ENCODE results near the gene CORO2A. TPM values are rescaled to one million over a fixed set of nuclear protein-coding genes. Genes with fewer than 3 reads are reported as not detected.
"Not testable (repeated sequence)": the region's sequence is repeated elsewhere in the genome, so short reads cannot be mapped to it uniquely, and the experiment has no call there.

The CORO2A gene
- total RNA-seq, 4 donors from 2014 or later: 2.8 to 4.6 (median 4.2) TPM

GRCh38 chr9:98132158-98132557 is 60.3 kb downstream of the CORO2A start:
- TF ChIP-seq POLR2A (IDR thresholded peaks at IDR 0.05) (no peak), CTCF (IDR thresholded peaks at IDR 0.05) (no peak)
- H3K9me3 ChIP-seq: no peaks in the 10 kb centered on the region
- no peak overlapping the region for H3K27ac ChIP-seq
- no peaks in the 10 kb centered on the region for H3K27me3 ChIP-seq
- H3K4me3 ChIP-seq: no peak overlapping the region
- DNase-seq: no peak
- no peaks in the 10 kb centered on the region for H3K36me3 ChIP-seq
- no peaks in the 10 kb centered on the region for H3K4me1 ChIP-seq
- intact Hi-C loops (cut with DNase I; ENCODE audit: low total_unique reads): no loop called here

GRCh38 chr9:98130576-98131228 is 61.7 kb downstream of the CORO2A start:
- H3K27me3 ChIP-seq: no peaks in the 10 kb centered on the region
- no peaks in the 10 kb centered on the region for H3K4me1 ChIP-seq
- no peak overlapping the region for H3K4me3 ChIP-seq
- no peak overlapping the region for H3K27ac ChIP-seq
- intact Hi-C loops (cut with DNase I; ENCODE audit: low total_unique reads): no loop called here
- DNase-seq: no peak
- H3K9me3 ChIP-seq: no peaks in the 10 kb centered on the region
- no peaks in the 10 kb centered on the region for H3K36me3 ChIP-seq
- TF ChIP-seq POLR2A (IDR thresholded peaks at IDR 0.05) (no peak), CTCF (IDR thresholded peaks at IDR 0.05) (no peak)

GRCh38 chr9:98130060-98130459 is 62.4 kb downstream of the CORO2A start:
- H3K27ac ChIP-seq; H3K4me1 ChIP-seq; H3K36me3 ChIP-seq; H3K9me3 ChIP-seq; DNase-seq; H3K4me3 ChIP-seq; intact Hi-C loops (cut with DNase I; ENCODE audit: low total_unique reads); H3K27me3 ChIP-seq: not testable (repeated sequence)

GRCh38 chr9:98129451-98129881 is 63.0 kb downstream of the CORO2A start:
- Histone ChIP-seq H3K4me1 (no peaks in the 10 kb centered on the region), H3K27me3 (no peaks in the 10 kb centered on the region), H3K27ac (no peak overlapping the region), H3K36me3 (no peaks in the 10 kb centered on the region), H3K9me3 (no peaks in the 10 kb centered on the region), H3K4me3 (no peak overlapping the region)
- no peak for TF ChIP-seq CTCF (IDR thresholded peaks at IDR 0.05)
- no peak for TF ChIP-seq POLR2A (IDR thresholded peaks at IDR 0.05)
- intact Hi-C loops (cut with DNase I; ENCODE audit: low total_unique reads): no loop called here
- no peak for DNase-seq

- no peak for DNase-seq
- TF ChIP-seq CTCF (IDR thresholded peaks at IDR 0.05): no peak
- no peak for TF ChIP-seq POLR2A (IDR thresholded peaks at IDR 0.05)
- Histone ChIP-seq H3K36me3 (no peaks in the 10 kb centered on the region), H3K27ac (no peak overlapping the region), H3K9me3 (no peaks in the 10 kb centered on the region), H3K4me3 (no peak overlapping the region), H3K4me1 (no peaks in the 10 kb centered on the region), H3K27me3 (no peaks in the 10 kb centered on the region)
- intact Hi-C loops (cut with DNase I; ENCODE audit: low total_unique reads): no loop called here
Measured at GRCh38 chr9:98128316-98128715, 64.1 kb downstream of the CORO2A start.

- Histone ChIP-seq H3K4me3 (no peak overlapping the region), H3K36me3 (no peaks in the 10 kb centered on the region), H3K9me3 (no peaks in the 10 kb centered on the region), H3K27me3 (no peaks in the 10 kb centered on the region), H3K27ac (no peak overlapping the region), H3K4me1 (no peaks in the 10 kb centered on the region)
- intact Hi-C loops (cut with DNase I; ENCODE audit: low total_unique reads): no loop called here
- no peak for DNase-seq
- no peak for TF ChIP-seq POLR2A (IDR thresholded peaks at IDR 0.05)
- no peak for TF ChIP-seq CTCF (IDR thresholded peaks at IDR 0.05)
Measured at GRCh38 chr9:98127226-98127625, 65.2 kb downstream of the CORO2A start.
